SU-DHL-6 (cell line): ENCODE measurements around the gene MIPEP.

Source experiments
- H2AFZ ChIP-seq: fragments of 200-600 bp; sonication (generic); 2 replicates; pipeline ENCODE4 v1.6.1; 2014; ENCODE audit warnings: low read depth, mild to moderate bottlenecking, moderate library complexity, mixed read lengths, antibody characterized with exemption, low read length; ENCODE audit not compliant: severe bottlenecking
- H3F3A ChIP-seq: fragments of 200-600 bp; shearing (Covaris generic); 2 replicates; pipeline ENCODE4 v1.6.0; 2016; ENCODE audit warnings: antibody characterized with exemption, mild to moderate bottlenecking; ENCODE audit not compliant: insufficient read depth
- H3K27ac ChIP-seq: fragments of 200-600 bp; sonication (generic); 2 replicates; pipeline ENCODE4 v1.5.1; 2016; ENCODE audit warnings: low read depth, mild to moderate bottlenecking, low read length, moderate library complexity, mixed read lengths
- H3K27me3 ChIP-seq: fragments of 200-600 bp; sonication (generic), shearing (Covaris generic); 2 replicates; pipeline ENCODE4 v1.6.0; 2014; ENCODE audit warnings: mild to moderate bottlenecking, low read length
- H3K36me3 ChIP-seq: fragments of 200-600 bp; sonication (generic); 2 replicates; pipeline ENCODE4 v1.6.1; 2014; ENCODE audit warnings: mild to moderate bottlenecking, low read length, mixed read lengths
- H3K4me2 ChIP-seq: fragments of 300-600, 200-600 bp; shearing (Covaris generic), sonication (generic); 2 replicates; pipeline ENCODE4 v1.6.0; 2014; ENCODE audit warnings: low read length, low read depth, mild to moderate bottlenecking; ENCODE audit not compliant: poor library complexity, severe bottlenecking
- H3K4me3 ChIP-seq: fragments of 200-600 bp; sonication (generic); 2 replicates; pipeline ENCODE4 v1.5.1; 2014; ENCODE audit warnings: antibody characterized with exemption, low read length, mild to moderate bottlenecking, mixed read lengths; ENCODE audit not compliant: insufficient read depth, poor library complexity, severe bottlenecking
- H3K79me2 ChIP-seq: fragments of 200-600 bp; sonication (generic); 2 replicates; pipeline ENCODE4 v1.6.1; 2014; ENCODE audit warnings: mild to moderate bottlenecking, low read length, moderate library complexity; ENCODE audit not compliant: insufficient read depth
- H3K9ac ChIP-seq: fragments of 200-600 bp; sonication (generic); 2 replicates; pipeline ENCODE4 v1.7.0; 2014; ENCODE audit warnings: mild to moderate bottlenecking, low read length
- H3K9me2 ChIP-seq: fragments of 200-600 bp; sonication (generic); replicated peaks from 2 replicates; pipeline ENCODE4 v1.6.1; 2014; ENCODE audit warnings: low read length; ENCODE audit not compliant: insufficient read depth
- H3K9me3 ChIP-seq: fragments of 200-600 bp; sonication (generic); 2 replicates; pipeline ENCODE4 v1.6.1; 2014; ENCODE audit warnings: low read length, mixed read lengths; ENCODE audit not compliant: insufficient read depth
- H4K20me1 ChIP-seq: fragments of 200-600 bp; sonication (generic); 2 replicates; pipeline ENCODE4 v1.6.1; 2014; ENCODE audit warnings: low read depth, mild to moderate bottlenecking, antibody characterized with exemption, low read length, moderate library complexity, mixed read lengths
- EZH2phosphoT487 ChIP-seq: fragments of 200-600 bp; sonication (generic), shearing (Covaris generic); conservative IDR thresholded peaks from 2 replicates; pipeline ENCODE4 v1.6.1; 2018; ENCODE audit warnings: mild to moderate bottlenecking, antibody characterized with exemption, low read length, moderate library complexity, mixed read lengths
- TF ChIP-seq, protein P1 (sequence below): fragments of 200-600 bp; sonication (generic); IDR thresholded peaks from one replicate; pipeline ENCODE4 v1.5.1; 2017; ENCODE audit warnings: antibody characterized with exemption, mild to moderate bottlenecking, low read length, moderate library complexity; ENCODE audit not compliant: insufficient read depth, poor library complexity, severe bottlenecking

The MIPEP gene

GRCh38 chr13:23690668-23691067 lies 198.5 kb downstream of the MIPEP start:
- no peak overlapping the region for H3K9ac ChIP-seq
- TF ChIP-seq, protein P1, sequence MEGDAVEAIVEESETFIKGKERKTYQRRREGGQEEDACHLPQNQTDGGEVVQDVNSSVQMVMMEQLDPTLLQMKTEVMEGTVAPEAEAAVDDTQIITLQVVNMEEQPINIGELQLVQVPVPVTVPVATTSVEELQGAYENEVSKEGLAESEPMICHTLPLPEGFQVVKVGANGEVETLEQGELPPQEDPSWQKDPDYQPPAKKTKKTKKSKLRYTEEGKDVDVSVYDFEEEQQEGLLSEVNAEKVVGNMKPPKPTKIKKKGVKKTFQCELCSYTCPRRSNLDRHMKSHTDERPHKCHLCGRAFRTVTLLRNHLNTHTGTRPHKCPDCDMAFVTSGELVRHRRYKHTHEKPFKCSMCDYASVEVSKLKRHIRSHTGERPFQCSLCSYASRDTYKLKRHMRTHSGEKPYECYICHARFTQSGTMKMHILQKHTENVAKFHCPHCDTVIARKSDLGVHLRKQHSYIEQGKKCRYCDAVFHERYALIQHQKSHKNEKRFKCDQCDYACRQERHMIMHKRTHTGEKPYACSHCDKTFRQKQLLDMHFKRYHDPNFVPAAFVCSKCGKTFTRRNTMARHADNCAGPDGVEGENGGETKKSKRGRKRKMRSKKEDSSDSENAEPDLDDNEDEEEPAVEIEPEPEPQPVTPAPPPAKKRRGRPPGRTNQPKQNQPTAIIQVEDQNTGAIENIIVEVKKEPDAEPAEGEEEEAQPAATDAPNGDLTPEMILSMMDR = no peak
- TF ChIP-seq EZH2phosphoT487 = no peak
- no peaks in the 10 kb centered on the region for H3F3A ChIP-seq
- H3K36me3 ChIP-seq = no peaks in the 10 kb centered on the region
- no peaks in the 10 kb centered on the region for H3K27me3 ChIP-seq
- H3K27ac ChIP-seq = no peak overlapping the region
- no peak overlapping the region for H3K4me2 ChIP-seq
- H3K4me3 ChIP-seq = no peak overlapping the region
- H3K79me2 ChIP-seq = no peaks in the 10 kb centered on the region
- no peaks in the 10 kb centered on the region for H3K9me2 ChIP-seq
- 0 out of 2 replicates have a peak, but pooled peaks cover 2% of the 10 kb centered on the region for H3K9me3 ChIP-seq
- no peak overlapping the region for H2AFZ ChIP-seq
- no peaks in the 10 kb centered on the region for H4K20me1 ChIP-seq

DNA sequence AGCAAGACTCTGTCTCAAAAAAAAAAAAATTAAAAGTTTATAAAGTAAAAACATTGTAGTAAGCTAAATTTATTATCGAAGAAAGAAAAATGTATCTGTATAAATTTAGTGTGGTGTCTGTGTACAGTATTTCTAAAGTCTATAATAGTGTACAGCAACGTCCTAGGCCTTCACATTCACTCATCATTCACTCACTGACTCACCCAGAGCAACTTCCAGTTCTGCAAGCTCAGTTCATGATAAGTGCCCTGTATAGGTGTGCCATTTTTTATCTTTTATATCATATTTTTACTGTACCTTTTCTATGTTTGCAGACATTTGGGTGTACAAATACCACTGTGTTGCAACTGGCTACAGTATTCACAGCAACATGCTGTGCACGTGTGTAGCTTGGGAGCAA lies 200.9 kb downstream of the MIPEP start:
- Histone ChIP-seq H3K9me3 (peaks cover 24% of the 10 kb centered on the region; the same call in 1 of the 2 replicates), H3K4me2 (no peak overlapping the region)

DNA sequence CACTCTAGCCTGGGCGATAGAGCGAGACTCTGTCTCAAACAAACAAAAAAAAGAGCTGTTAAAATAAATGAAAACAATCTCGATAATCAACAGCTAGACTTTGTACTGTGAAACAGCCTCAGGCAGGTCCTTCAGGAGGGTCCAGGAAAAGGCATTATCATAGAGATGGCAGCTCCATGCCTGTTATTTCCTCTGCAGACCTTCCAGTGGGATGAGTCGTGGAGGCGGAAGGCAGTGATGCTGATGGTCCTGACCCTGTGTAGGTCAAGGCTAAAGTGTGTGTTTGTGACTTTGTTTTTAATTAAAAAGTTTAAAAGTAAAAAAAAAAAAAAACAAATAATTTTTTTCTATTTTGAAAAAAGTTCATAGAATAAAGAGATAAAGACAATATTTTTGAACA lies 201.6 kb downstream of the MIPEP start:
- Histone ChIP-seq H3K4me3 (no peak overlapping the region), H2AFZ (no peak overlapping the region), H3K27ac (no peak overlapping the region), H3K36me3 (no peaks in the 10 kb centered on the region), H3F3A (no peaks in the 10 kb centered on the region), H3K79me2 (no peaks in the 10 kb centered on the region), H3K9me2 (no peaks in the 10 kb centered on the region), H3K9me3 (peaks cover 24% of the 10 kb centered on the region; the same call in 1 of the 2 replicates), H3K4me2 (no peak overlapping the region), H4K20me1 (no peaks in the 10 kb centered on the region), H3K9ac (no peak overlapping the region), H3K27me3 (no peaks in the 10 kb centered on the region)
- TF ChIP-seq EZH2phosphoT487 = no peak
- TF ChIP-seq, protein P1 = no peak

More for the DNA sequence above, 200.9 kb downstream of the MIPEP start:
- Histone ChIP-seq H3K79me2 (no peaks in the 10 kb centered on the region), H3K27me3 (no peaks in the 10 kb centered on the region), H3K9ac (no peak overlapping the region), H2AFZ (no peak overlapping the region), H3F3A (no peaks in the 10 kb centered on the region), H4K20me1 (no peaks in the 10 kb centered on the region), H3K27ac (no peak overlapping the region), H3K9me2 (no peaks in the 10 kb centered on the region), H3K36me3 (no peaks in the 10 kb centered on the region), H3K4me3 (no peak overlapping the region)
- TF ChIP-seq EZH2phosphoT487 = no peak
- TF ChIP-seq, protein P1 = no peak
